Measurements from ENCODE around the gene ENOX1. TPM values are rescaled to one million over a fixed set of nuclear protein-coding genes. Genes with fewer than 3 reads are reported as not detected.

ENOX1 gene
- total and polyA plus RNA-seq, 2 of the 8 experiments (the other 6 are each of a cell fraction or from before 2014, with no cell fraction given): 0.23 to 0.37 TPM

DNA sequence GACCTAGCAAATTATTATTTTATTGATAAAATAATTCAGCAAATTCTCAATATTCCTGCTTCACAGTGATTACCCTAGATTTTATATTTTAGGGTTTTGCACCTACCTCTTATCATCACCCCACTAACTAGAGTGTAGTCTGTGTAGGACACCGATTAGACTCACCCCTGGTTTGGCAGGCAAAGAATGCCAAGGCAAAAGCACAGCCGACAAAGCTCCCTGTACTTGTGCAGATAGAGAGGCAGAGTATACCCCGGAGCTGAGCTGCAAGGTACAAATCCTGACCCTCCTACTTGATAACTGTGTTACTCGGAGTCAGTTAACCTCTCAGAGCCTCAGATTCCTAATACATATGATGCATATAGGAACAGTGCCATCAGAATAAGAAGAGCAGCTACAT, 225.7 kb downstream of the ENOX1 start:
- H3K9me3 ChIP-seq (ENCODE audit: insufficient read depth in 2 of 2, low read depth in 1 of 2, low read length in 1 of 2): no peaks in the 10 kb centered on the region
- no peak overlapping the region for H2BK20ac ChIP-seq (ENCODE audit: low read length)
- H3K79me1 ChIP-seq (ENCODE audit: low read depth, low read length): no peaks in the 10 kb centered on the region
- no peak overlapping the region for H2BK120ac ChIP-seq (replicated peaks; ENCODE audit: low read depth, low read length)
- ChIA-PET CTCF (ENCODE audit: partially characterized antibody) (no interaction called here), POLR2A (ENCODE audit: partially characterized antibody) (no interaction called here)
- FAIRE-seq: no peak
- H3K4me3 ChIP-seq (ENCODE audit: extremely low read depth in 1 of 4, insufficient read depth in 2 of 4, low read depth in 3 of 4, low read length in 4 of 4): no peak overlapping the region
- H3K4ac ChIP-seq (replicated peaks; ENCODE audit: insufficient read length, low read depth, low read length): no peak overlapping the region
- H3K4me2 ChIP-seq (ENCODE audit: insufficient read depth in 1 of 2, low read depth in 2 of 2, low read length in 2 of 2): no peak overlapping the region
- no peak overlapping the region for H4K8ac ChIP-seq (ENCODE audit: extremely low read depth, insufficient read depth, low read length)
- H2BK15ac ChIP-seq (ENCODE audit: low read length): no peak overlapping the region
- H3K27ac ChIP-seq (ENCODE audit: low read depth, low read length): no peak overlapping the region
- no peaks in the 10 kb centered on the region for H4K20me1 ChIP-seq (replicated peaks in 1 of 2; ENCODE audit: control insufficient read depth in 1 of 2, insufficient read depth in 2 of 2, low read length in 2 of 2)
- H3K18ac ChIP-seq (ENCODE audit: extremely low read depth, low read length): no peak overlapping the region
- H3K56ac ChIP-seq (replicated peaks; ENCODE audit: insufficient read length, low read depth, low read length): no peak overlapping the region
- H3K79me2 ChIP-seq (ENCODE audit: control insufficient read depth in 1 of 2, insufficient read depth in 2 of 2, low read length in 2 of 2): no peaks in the 10 kb centered on the region
- no peak for DNase-seq (ENCODE audit: low read depth in 1 of 2, low spot score in 2 of 2)
- H2AFZ ChIP-seq (ENCODE audit: low read length): no peak overlapping the region
- H3K9ac ChIP-seq (replicated peaks in 1 of 4; ENCODE audit: extremely low read depth in 1 of 4, low read depth in 3 of 4, low read length in 3 of 4): no peak overlapping the region
- 83% methylated on average over 4 of the region's 4 CpGs; no CpG with 5 or more reads in 1 of the 2 experiments for WGBS, 2 experiments (ENCODE audit: extremely low coverage in 1 of 2, insufficient coverage in 1 of 2, insufficient read length in 1 of 2, insufficient replicate concordance in 2 of 2, low coverage in 1 of 2, low lambda C conversion rate in 2 of 2, missing lambda C conversion rate in 1 of 2)
- no peak overlapping the region for H4K5ac ChIP-seq (ENCODE audit: insufficient read length, low read depth, low read length)
- H3K4me1 ChIP-seq (replicated peaks in 1 of 4; ENCODE audit: control insufficient read depth in 3 of 4, insufficient read depth in 4 of 4, low read length in 3 of 4): no peaks in the 10 kb centered on the region
- H4K91ac ChIP-seq (replicated peaks; ENCODE audit: insufficient read length, low read length): no peak overlapping the region
- no peaks in the 10 kb centered on the region for H3K23me2 ChIP-seq (ENCODE audit: low read depth, low read length)
- no peaks in the 10 kb centered on the region for H3K27me3 ChIP-seq (replicated peaks in 1 of 4; ENCODE audit: control insufficient read depth in 3 of 4, extremely low read depth in 1 of 4, insufficient read depth in 3 of 4, low read length in 3 of 4)
- no peaks in the 10 kb centered on the region for H3K36me3 ChIP-seq (ENCODE audit: control insufficient read depth in 2 of 4, insufficient read depth in 4 of 4, low read length in 3 of 4)
- H3K14ac ChIP-seq (ENCODE audit: insufficient read length): no peak overlapping the region
- H3K23ac ChIP-seq (ENCODE audit: insufficient read length): no peak overlapping the region
- no peak overlapping the region for H2BK5ac ChIP-seq (ENCODE audit: low read depth, low read length)
- no peak overlapping the region for H2AK5ac ChIP-seq (ENCODE audit: low read depth, low read length)
- no peak overlapping the region for H2BK12ac ChIP-seq (ENCODE audit: low read depth, low read length)
- TF ChIP-seq, protein P1, sequence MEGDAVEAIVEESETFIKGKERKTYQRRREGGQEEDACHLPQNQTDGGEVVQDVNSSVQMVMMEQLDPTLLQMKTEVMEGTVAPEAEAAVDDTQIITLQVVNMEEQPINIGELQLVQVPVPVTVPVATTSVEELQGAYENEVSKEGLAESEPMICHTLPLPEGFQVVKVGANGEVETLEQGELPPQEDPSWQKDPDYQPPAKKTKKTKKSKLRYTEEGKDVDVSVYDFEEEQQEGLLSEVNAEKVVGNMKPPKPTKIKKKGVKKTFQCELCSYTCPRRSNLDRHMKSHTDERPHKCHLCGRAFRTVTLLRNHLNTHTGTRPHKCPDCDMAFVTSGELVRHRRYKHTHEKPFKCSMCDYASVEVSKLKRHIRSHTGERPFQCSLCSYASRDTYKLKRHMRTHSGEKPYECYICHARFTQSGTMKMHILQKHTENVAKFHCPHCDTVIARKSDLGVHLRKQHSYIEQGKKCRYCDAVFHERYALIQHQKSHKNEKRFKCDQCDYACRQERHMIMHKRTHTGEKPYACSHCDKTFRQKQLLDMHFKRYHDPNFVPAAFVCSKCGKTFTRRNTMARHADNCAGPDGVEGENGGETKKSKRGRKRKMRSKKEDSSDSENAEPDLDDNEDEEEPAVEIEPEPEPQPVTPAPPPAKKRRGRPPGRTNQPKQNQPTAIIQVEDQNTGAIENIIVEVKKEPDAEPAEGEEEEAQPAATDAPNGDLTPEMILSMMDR (IDR thresholded peaks at IDR 0.05; ENCODE audit: control extremely low read depth in 1 of 3, insufficient read depth in 1 of 3, low read depth in 1 of 3, low read length in 3 of 3): no peak
- TF ChIP-seq SUZ12 (IDR thresholded peaks at IDR 0.05; ENCODE audit: low read length) (no peak), EGR1 (IDR thresholded peaks at IDR 0.05; ENCODE audit: borderline replicate concordance, low read depth, low read length) (no peak), CREB1 (IDR thresholded peaks at IDR 0.05) (no peak), FOSL1 (IDR thresholded peaks at IDR 0.05; ENCODE audit: insufficient read depth, low read depth, low read length) (no peak), TBP (IDR thresholded peaks at IDR 0.05; ENCODE audit: low read depth, low read length) (no peak), POLR2AphosphoS5 (IDR thresholded peaks at IDR 0.05; ENCODE audit: low read depth, low read length) (no peak), PHF8 (conservative IDR thresholded peaks at IDR 0.05; ENCODE audit: low read depth, low read length) (no peak), TEAD4 (IDR thresholded peaks at IDR 0.05; ENCODE audit: low read depth, low read length) (no peak), CHD1 (IDR thresholded peaks at IDR 0.05; ENCODE audit: low read depth, low read length) (no peak)

Measured in H1 (cell line).